Sigmoid colon (tissue), 4 donors: ENCODE measurements around the gene BORA.

Source experiments
- CTCF ChIP-seq, 4 experiments: fragments of 450-650 bp in 3 of 4; fragments of 200-600 bp in 1 of 4; IDR thresholded peaks; one replicate each; pipeline ENCODE4 v1.5.1; 2016 to 2019; ENCODE audit warnings: antibody characterized with exemption in 4 of 4, mild to moderate bottlenecking in 3 of 4, moderate library complexity in 2 of 4
- EP300 ChIP-seq, 4 donors: sonication (generic); formaldehyde crosslinking; IDR thresholded peaks; one replicate each; pipeline ENCODE4 v1.6.1; 2017; ENCODE audit warnings: antibody characterized with exemption in 4 of 4
- POLR2A ChIP-seq, 2 donors: fragments of 450-650 bp; IDR thresholded peaks; one replicate each; pipeline ENCODE4 v1.6.1; 2016; ENCODE audit warnings: antibody characterized with exemption in 2 of 2, mild to moderate bottlenecking in 2 of 2, moderate library complexity in 2 of 2
- POLR2AphosphoS5 ChIP-seq, 4 donors: sonication (generic); formaldehyde crosslinking; IDR thresholded peaks; one replicate each; pipeline ENCODE4 v1.6.1; 2017; ENCODE audit warnings: antibody characterized with exemption in 4 of 4

DNA sequence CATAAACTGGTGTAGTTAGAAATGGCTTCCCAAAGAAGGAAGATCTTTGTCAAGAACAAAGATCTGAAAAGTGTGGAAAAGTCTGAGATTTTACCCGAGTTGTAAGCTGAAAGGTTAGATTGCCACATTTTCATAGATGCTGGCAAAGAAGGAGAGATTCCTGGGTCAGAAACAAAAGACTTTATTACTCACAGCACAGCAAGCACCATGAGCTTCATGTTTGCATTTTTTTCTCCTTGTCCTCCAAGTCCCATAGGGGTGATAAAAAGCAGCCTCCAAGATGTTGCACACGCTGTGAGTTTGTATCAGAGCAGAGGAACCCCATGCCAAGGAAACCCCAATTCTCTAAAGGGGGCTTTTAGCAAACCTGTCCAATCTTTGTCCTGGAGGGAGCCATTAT, 29.6 kb upstream of the BORA start:
- TF ChIP-seq POLR2A (IDR thresholded peaks at IDR 0.05): no peak
- TF ChIP-seq EP300 (IDR thresholded peaks at IDR 0.05): no peak
- no peak for TF ChIP-seq CTCF (IDR thresholded peaks at IDR 0.05)
- TF ChIP-seq POLR2AphosphoS5 (IDR thresholded peaks at IDR 0.05): no peak
